ENCODE data around the gene CNTFR. TPM values are rescaled to one million over a fixed set of nuclear protein-coding genes. Genes with fewer than 3 reads are reported as not detected.

CNTFR gene
- total RNA-seq, 1 donor from 2014 or later = 8.6 TPM

DNA sequence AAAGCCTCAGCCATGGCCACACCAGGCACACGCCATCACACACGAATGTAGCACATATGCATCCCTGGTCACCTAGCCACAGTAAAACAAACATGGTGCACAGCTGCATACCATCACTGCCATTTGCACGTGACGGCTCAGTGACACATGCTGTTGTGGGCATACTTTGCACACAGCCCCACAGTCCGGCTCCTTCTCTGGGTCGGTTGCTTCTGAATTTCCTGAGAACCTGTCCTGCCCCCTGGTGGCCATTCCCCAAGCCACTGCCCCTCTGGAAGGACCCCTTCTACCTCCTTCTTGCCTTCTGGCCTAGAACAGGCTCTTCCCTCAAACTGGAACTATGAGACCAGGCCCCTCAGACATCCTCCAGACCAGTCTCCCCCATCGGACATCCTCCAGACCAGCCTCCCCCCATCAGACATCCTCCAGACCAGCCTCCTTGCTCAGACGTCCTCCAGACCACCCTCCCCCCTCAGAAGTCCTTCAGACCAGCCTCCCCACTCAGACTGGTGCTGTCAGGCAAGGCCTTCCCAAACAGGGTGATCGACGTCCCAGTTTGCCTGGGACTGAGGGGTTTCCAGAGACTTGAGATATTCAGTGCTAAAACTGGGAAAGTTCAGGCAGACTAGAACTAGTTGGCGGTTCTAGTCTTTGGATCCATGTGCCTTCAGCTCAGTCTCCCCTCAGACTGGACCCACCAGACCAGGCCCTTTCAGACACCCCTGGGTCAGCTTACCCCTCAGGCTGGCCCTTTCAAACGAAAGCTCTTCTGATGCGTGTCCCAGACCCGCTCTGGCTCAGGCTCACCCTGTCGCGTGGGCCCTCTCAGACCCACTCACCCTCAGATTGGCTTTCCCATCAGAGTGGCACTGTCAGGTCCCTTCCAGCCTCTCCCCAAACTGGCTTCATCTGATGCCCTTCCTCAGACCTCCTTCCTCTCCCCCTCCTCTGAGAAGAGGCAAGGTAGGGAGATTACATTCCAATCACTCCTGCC, 42.4 kb downstream of the CNTFR start:
- peak; percentile 86 for DNase-seq (ENCODE audit: low spot score)
- Mint-ChIP-seq H3K36me3 (no peaks in the 10 kb centered on the region), H3K4me3 (peak overlapping the region; percentile 53)

DNA sequence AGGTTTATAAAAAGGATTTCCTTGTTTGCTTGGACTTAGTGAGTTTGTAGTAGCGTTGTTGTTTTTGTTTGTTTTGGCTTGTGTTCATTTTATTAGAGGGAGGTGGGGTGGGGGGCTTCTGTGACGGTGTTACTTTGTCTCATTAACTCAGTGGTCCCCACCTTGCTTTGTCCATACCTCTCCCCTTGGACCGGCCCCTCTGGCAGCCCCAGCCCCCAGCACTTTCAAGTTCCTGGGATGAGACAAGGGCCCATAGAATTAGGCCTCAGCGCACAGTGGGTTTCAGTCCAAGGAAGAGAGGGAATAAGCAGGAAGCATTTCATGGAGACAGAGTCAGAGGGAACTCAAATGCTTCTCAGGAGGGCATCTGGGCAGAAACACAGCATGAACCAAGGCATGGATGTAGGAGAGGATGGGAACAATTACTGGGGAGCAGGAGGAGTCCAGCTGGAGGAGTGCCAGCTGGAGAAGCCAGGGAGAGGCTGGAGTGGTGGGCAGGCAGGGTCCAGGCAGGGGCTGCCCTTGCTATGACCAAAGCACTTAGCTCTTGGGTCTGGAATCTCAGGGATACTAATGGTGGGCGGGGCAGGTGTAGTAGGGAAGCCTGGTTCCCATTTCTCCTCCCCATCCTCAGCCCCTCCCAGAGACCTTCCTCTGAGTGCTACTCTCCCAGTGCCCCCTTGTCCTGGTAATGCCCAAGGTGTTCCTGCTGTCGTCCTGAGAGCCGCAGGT, 43.3 kb downstream of the CNTFR start:
- no peak overlapping the region for H3K4me3 Mint-ChIP-seq

More for the DNA sequence above, 42.4 kb downstream of the CNTFR start:
- Mint-ChIP-seq H3K9me3 (no peaks in the 10 kb centered on the region), H3K27me3 (ENCODE audit: insufficient read depth, low read depth) (peaks cover 10% of the 10 kb centered on the region), H3K27ac (peak overlapping the region; percentile 54), H3K4me1 (peaks cover 10% of the 10 kb centered on the region)
- no peaks in the 10 kb centered on the region for H3K27me3 ChIP-seq
- no peak overlapping the region for H3K4me3 ChIP-seq
- H3K4me2 ChIP-seq = no peak overlapping the region
- TF ChIP-seq, protein P1, sequence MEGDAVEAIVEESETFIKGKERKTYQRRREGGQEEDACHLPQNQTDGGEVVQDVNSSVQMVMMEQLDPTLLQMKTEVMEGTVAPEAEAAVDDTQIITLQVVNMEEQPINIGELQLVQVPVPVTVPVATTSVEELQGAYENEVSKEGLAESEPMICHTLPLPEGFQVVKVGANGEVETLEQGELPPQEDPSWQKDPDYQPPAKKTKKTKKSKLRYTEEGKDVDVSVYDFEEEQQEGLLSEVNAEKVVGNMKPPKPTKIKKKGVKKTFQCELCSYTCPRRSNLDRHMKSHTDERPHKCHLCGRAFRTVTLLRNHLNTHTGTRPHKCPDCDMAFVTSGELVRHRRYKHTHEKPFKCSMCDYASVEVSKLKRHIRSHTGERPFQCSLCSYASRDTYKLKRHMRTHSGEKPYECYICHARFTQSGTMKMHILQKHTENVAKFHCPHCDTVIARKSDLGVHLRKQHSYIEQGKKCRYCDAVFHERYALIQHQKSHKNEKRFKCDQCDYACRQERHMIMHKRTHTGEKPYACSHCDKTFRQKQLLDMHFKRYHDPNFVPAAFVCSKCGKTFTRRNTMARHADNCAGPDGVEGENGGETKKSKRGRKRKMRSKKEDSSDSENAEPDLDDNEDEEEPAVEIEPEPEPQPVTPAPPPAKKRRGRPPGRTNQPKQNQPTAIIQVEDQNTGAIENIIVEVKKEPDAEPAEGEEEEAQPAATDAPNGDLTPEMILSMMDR (IDR thresholded peaks at IDR 0.05) = peak; percentile 86
- TF ChIP-seq EZH2 (IDR thresholded peaks at IDR 0.05) (no peak), EZH2phosphoT487 (IDR thresholded peaks at IDR 0.05) (no peak)
- H3K27ac ChIP-seq = no peak overlapping the region
- H3K9me3 ChIP-seq (ENCODE audit: low read depth) = no peaks in the 10 kb centered on the region
- H3K4me1 ChIP-seq = no peaks in the 10 kb centered on the region
- H3K36me3 ChIP-seq = no peaks in the 10 kb centered on the region
- no peak overlapping the region for H3K9ac ChIP-seq
- no peaks in the 10 kb centered on the region for H4K20me1 ChIP-seq (ENCODE audit: low read depth)
- no peaks in the 10 kb centered on the region for H3K79me2 ChIP-seq (ENCODE audit: low read depth)
- H2AFZ ChIP-seq (replicated peaks) = no peak overlapping the region
- H3F3A ChIP-seq (ENCODE audit: low read depth) = no peaks in the 10 kb centered on the region

GRCh38 chr9:34545497-34545896, 44.0 kb downstream of the CNTFR start:
- H3K9me3 Mint-ChIP-seq = no peaks in the 10 kb centered on the region
- no peaks in the 10 kb centered on the region for H3K79me2 ChIP-seq (ENCODE audit: low read depth)
- H3K4me3 ChIP-seq = no peak overlapping the region
- H3K9ac ChIP-seq = no peak overlapping the region
- no peak for DNase-seq (ENCODE audit: low spot score)
- H3K36me3 Mint-ChIP-seq = no peaks in the 10 kb centered on the region
- no peaks in the 10 kb centered on the region for H3K4me1 ChIP-seq
- H3K27me3 Mint-ChIP-seq (ENCODE audit: insufficient read depth, low read depth) = peaks cover 14% of the 10 kb centered on the region
- peaks cover 10% of the 10 kb centered on the region for H3K4me1 Mint-ChIP-seq
- no peak overlapping the region for H3K4me3 Mint-ChIP-seq
- no peak for TF ChIP-seq EZH2 (IDR thresholded peaks at IDR 0.05)
- no peak for TF ChIP-seq EZH2phosphoT487 (IDR thresholded peaks at IDR 0.05)
- TF ChIP-seq, protein P1 (IDR thresholded peaks at IDR 0.05) = no peak
- H3K4me2 ChIP-seq = no peak overlapping the region
- H2AFZ ChIP-seq (replicated peaks) = no peak overlapping the region
- no peak overlapping the region for H3K27ac ChIP-seq
- no peaks in the 10 kb centered on the region for H3F3A ChIP-seq (ENCODE audit: low read depth)
- H3K27ac Mint-ChIP-seq = no peak overlapping the region
- H3K9me3 ChIP-seq (ENCODE audit: low read depth) = no peaks in the 10 kb centered on the region
- no peaks in the 10 kb centered on the region for H3K36me3 ChIP-seq
- no peaks in the 10 kb centered on the region for H4K20me1 ChIP-seq (ENCODE audit: low read depth)
- H3K27me3 ChIP-seq = no peaks in the 10 kb centered on the region

More for the DNA sequence above, 43.3 kb downstream of the CNTFR start:
- Histone ChIP-seq H3K4me3 (no peak overlapping the region), H3K4me2 (no peak overlapping the region), H4K20me1 (ENCODE audit: low read depth) (no peaks in the 10 kb centered on the region), H3K27me3 (no peaks in the 10 kb centered on the region), H3K27ac (no peak overlapping the region), H2AFZ (replicated peaks) (no peak overlapping the region), H3K9ac (no peak overlapping the region), H3K9me3 (ENCODE audit: low read depth) (no peaks in the 10 kb centered on the region), H3F3A (ENCODE audit: low read depth) (no peaks in the 10 kb centered on the region), H3K79me2 (ENCODE audit: low read depth) (no peaks in the 10 kb centered on the region), H3K4me1 (no peaks in the 10 kb centered on the region), H3K36me3 (no peaks in the 10 kb centered on the region)
- Mint-ChIP-seq H3K9me3 (no peaks in the 10 kb centered on the region), H3K27me3 (ENCODE audit: insufficient read depth, low read depth) (peaks cover 14% of the 10 kb centered on the region), H3K27ac (no peak overlapping the region), H3K36me3 (no peaks in the 10 kb centered on the region), H3K4me1 (peaks cover 10% of the 10 kb centered on the region)
- no peak for DNase-seq (ENCODE audit: low spot score)
- TF ChIP-seq EZH2 (IDR thresholded peaks at IDR 0.05) (no peak), EZH2phosphoT487 (IDR thresholded peaks at IDR 0.05) (no peak)
- TF ChIP-seq, protein P1 (IDR thresholded peaks at IDR 0.05) = no peak

Data from neural progenitor cell (in vitro differentiated cells).